GM12892 (cell line): ENCODE data around the gene DNER.

Experiments used
- POLR2A ChIP-seq: IDR thresholded peaks from 2 replicates; pipeline ENCODE4 v1.6.1; 2011; ENCODE audit warnings: low read depth, low read length, control low read depth
- POLR2AphosphoS5 ChIP-seq: IDR thresholded peaks from 2 replicates; pipeline ENCODE4 v1.6.1; 2011; ENCODE audit warnings: low read depth, low read length, control low read depth
- TAF1 ChIP-seq: IDR thresholded peaks from 2 replicates; pipeline ENCODE4 v1.6.1; 2011; ENCODE audit warnings: low read depth, mild to moderate bottlenecking, control low read depth, low read length, borderline replicate concordance

DNA sequence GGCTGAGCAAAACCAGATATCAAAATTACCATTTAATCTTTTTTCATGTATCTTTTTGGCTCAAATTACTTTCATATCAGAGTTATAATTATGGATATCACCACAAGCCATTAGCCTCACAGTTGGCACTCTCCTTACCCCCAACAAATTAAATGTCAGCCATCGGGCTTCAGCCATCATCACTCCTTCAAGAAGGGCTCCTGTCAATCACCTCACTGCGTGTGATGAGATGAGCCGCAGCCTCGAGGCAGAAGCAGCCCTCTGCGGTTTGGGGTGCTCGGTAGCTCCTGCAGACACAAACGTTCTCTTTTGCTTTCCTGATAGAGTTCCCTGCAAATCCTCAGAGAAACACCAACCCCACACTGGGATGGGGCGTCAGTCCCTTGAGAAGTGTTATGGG lies 94.1 kb downstream of the DNER start:
- TF ChIP-seq POLR2A (no peak), POLR2AphosphoS5 (no peak), TAF1 (no peak)
